Measurements from ENCODE around the gene ADAMTSL3.

DNA sequence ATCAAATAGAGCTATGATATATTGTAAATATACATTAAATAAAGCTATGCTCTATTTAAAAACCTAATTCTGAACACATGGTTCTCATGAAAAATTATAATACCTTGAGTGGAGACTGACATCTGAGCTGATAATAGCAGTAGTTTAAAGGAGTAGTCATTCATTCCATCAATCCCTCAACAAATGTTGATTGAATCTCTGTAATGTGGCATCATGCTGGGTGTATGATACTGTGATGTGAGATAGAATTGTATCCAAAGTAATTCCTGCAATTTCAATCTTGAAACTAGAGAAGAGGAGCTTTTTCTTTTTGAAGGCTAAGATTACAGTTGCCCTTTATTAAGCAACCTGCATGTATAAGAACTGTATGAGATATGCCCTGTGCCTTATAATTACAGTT is 63.1 kb downstream of the ADAMTSL3 start:
- TF ChIP-seq, protein P1, sequence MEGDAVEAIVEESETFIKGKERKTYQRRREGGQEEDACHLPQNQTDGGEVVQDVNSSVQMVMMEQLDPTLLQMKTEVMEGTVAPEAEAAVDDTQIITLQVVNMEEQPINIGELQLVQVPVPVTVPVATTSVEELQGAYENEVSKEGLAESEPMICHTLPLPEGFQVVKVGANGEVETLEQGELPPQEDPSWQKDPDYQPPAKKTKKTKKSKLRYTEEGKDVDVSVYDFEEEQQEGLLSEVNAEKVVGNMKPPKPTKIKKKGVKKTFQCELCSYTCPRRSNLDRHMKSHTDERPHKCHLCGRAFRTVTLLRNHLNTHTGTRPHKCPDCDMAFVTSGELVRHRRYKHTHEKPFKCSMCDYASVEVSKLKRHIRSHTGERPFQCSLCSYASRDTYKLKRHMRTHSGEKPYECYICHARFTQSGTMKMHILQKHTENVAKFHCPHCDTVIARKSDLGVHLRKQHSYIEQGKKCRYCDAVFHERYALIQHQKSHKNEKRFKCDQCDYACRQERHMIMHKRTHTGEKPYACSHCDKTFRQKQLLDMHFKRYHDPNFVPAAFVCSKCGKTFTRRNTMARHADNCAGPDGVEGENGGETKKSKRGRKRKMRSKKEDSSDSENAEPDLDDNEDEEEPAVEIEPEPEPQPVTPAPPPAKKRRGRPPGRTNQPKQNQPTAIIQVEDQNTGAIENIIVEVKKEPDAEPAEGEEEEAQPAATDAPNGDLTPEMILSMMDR (IDR thresholded peaks at IDR 0.05): no peak
- TF ChIP-seq EP300 (IDR thresholded peaks at IDR 0.05) (no peak), POLR2A (IDR thresholded peaks at IDR 0.05) (no peak), POLR2AphosphoS5 (IDR thresholded peaks at IDR 0.05) (no peak)

Data from sigmoid colon (tissue), 4 donors.